Vagina (tissue), 2 donors: ENCODE measurements around the gene NAAA.

ENCODE experiments used
- CTCF ChIP-seq, 3 experiments: fragments of 450-650 bp in 2 of 3; fragments of 200-600 bp in 1 of 3; sonication (generic) in 1 of 3; IDR thresholded peaks; one replicate each; pipeline ENCODE4 v1.5.1; 2017 to 2019; ENCODE audit warnings: antibody characterized with exemption in 3 of 3, mild to moderate bottlenecking in 2 of 3, moderate library complexity in 2 of 3
- POLR2A ChIP-seq, 2 donors: fragments of 450-650 bp; IDR thresholded peaks; one replicate each; pipeline ENCODE4 v1.6.1; 2017; ENCODE audit warnings: antibody characterized with exemption in 2 of 2, mild to moderate bottlenecking in 2 of 2, moderate library complexity in 2 of 2
- POLR2AphosphoS5 ChIP-seq, 2 donors: sonication (generic); formaldehyde crosslinking; IDR thresholded peaks; one replicate each; pipeline ENCODE4 v1.9.0; 2017; ENCODE audit warnings: antibody characterized with exemption in 2 of 2, mild to moderate bottlenecking in 2 of 2, low read depth in 1 of 2; ENCODE audit not compliant: insufficient read depth in 1 of 2

- TF ChIP-seq CTCF (IDR thresholded peaks at IDR 0.05): no peak
- TF ChIP-seq POLR2AphosphoS5 (IDR thresholded peaks at IDR 0.05; ENCODE audit: insufficient read depth in 1 of 2, low read depth in 1 of 2): no peak
- no peak for TF ChIP-seq POLR2A (IDR thresholded peaks at IDR 0.05)
Measured at GRCh38 chr4:75892508-75892907, 48.3 kb downstream of the NAAA start.
